K562 (cell line): ENCODE measurements around the gene MYPN. TPM values are rescaled to one million over a fixed set of nuclear protein-coding genes. Genes with fewer than 3 reads are reported as not detected.

Source experiments
- ATAC-seq: fragments of 200-7000 bp; cut with Tn5 transposase; 3 replicates; pipeline ENCODE4 v1.9.1; 2020; ENCODE audit warnings: moderate library complexity
- BruUV-seq: library from RNA; stranded (reverse); fragments of 400-500 nt; replicated peaks from 2 replicates; lab custom pipeline; 2021; lab: Mats Ljungman, UMichigan
- CTCF ChIA-PET: fragments of 300-600 bp; formaldehyde crosslinking; extraction: SDS; loops from one replicate; lab custom pipeline; 2021; ENCODE audit warnings: low intra/inter-chr PET ratio; lab: Yijun Ruan, JAX
- POLR2A ChIA-PET: fragments of 300-600, 350-650 bp; sonication (Branson Sonifier 250); formaldehyde crosslinking; extraction: SDS; loops from one replicate; lab custom pipeline; 2021; ENCODE audit warnings: antibody characterized with exemption, inconsistent platforms; lab: Yijun Ruan, JAX
- DNase-seq, 4 experiments: peaks; one replicate each; pipeline versions ENCODE4 v3.0.0 to v3.0.0-alpha.2; 2011 to 2018; ENCODE audit warnings: low spot score in 3 of 4, mixed read lengths in 3 of 4; ENCODE audit errors: extremely low read depth in 1 of 4
- FAIRE-seq: peaks from 2 replicates; lab custom pipeline; 2011; peaks lifted over from hg19 to GRCh38; lab: Jason Lieb, UNC
- H2AFZ ChIP-seq: 2 replicates; pipeline ENCODE4 v1.6.0; 2011; ENCODE audit warnings: low read depth, low read length, control low read depth, inconsistent platforms
- H3K27ac ChIP-seq: fragments of 200-600 bp; 3 replicates; pipeline ENCODE4 v1.8.0; 2011; ENCODE audit warnings: low read depth, mild to moderate bottlenecking, control low read depth, inconsistent platforms, low read length, moderate library complexity, mixed read lengths; ENCODE audit errors: extremely low read depth
- H3K27me3 ChIP-seq, 2 experiments: fragments of 300-600 bp in 1 of 2; 2 replicates in 1 of 2; 3 replicates in 1 of 2; pipeline versions ENCODE4 v1.6.0 to v1.8.0; 2011; ENCODE audit warnings: inconsistent platforms in 2 of 2, low read length in 2 of 2, mild to moderate bottlenecking in 1 of 2, mixed read lengths in 1 of 2, moderate library complexity in 1 of 2; ENCODE audit not compliant: control insufficient read depth in 2 of 2, insufficient read depth in 2 of 2
- H3K36me3 ChIP-seq: fragments of 300-600 bp; 3 replicates; pipeline ENCODE4 v1.8.0; 2011; ENCODE audit warnings: mild to moderate bottlenecking, low read length, inconsistent platforms; ENCODE audit not compliant: control insufficient read depth, insufficient read depth
- H3K4me1 ChIP-seq, 2 experiments: fragments of 200-600 bp in 1 of 2; replicated peaks in 1 of 2; 2 replicates in 1 of 2; 3 replicates in 1 of 2; pipeline versions ENCODE4 v1.5.1 to v1.8.0; 2011; ENCODE audit warnings: inconsistent platforms in 2 of 2, low read length in 2 of 2, mild to moderate bottlenecking in 1 of 2, mixed read lengths in 1 of 2, moderate library complexity in 1 of 2; ENCODE audit not compliant: control insufficient read depth in 2 of 2, insufficient read depth in 2 of 2
- H3K4me2 ChIP-seq: 2 replicates; pipeline ENCODE4 v1.6.1; 2011; ENCODE audit warnings: low read length, control low read depth, inconsistent platforms, mixed read lengths; ENCODE audit not compliant: insufficient read depth
- H3K4me3 ChIP-seq: fragments of 200-600 bp; sonication (generic), shearing (Covaris generic); 2 replicates; pipeline ENCODE4 v1.5.1; 2016; ENCODE audit warnings: control low read depth, inconsistent platforms
- H3K79me2 ChIP-seq: fragments of 200-600 bp; 3 replicates; pipeline ENCODE4 v1.8.0; 2011; ENCODE audit warnings: low read length, inconsistent platforms; ENCODE audit not compliant: control insufficient read depth, insufficient read depth
- H3K9ac ChIP-seq, 2 experiments: 2 replicates each; pipeline versions ENCODE4 v1.6.0 to v1.6.1; 2011; ENCODE audit warnings: low read depth in 2 of 2, low read length in 2 of 2, control low read depth in 1 of 2, inconsistent platforms in 1 of 2, mild to moderate bottlenecking in 1 of 2, mixed read lengths in 1 of 2; ENCODE audit not compliant: insufficient read depth in 1 of 2
- H3K9me1 ChIP-seq: one replicate; pipeline ENCODE4 v1.6.0; 2011; ENCODE audit warnings: inconsistent platforms, mild to moderate bottlenecking, low read length, moderate library complexity; ENCODE audit not compliant: control insufficient read depth, insufficient read depth
- H3K9me3 ChIP-seq: replicated peaks from 2 replicates; pipeline ENCODE4 v1.5.1; 2011; ENCODE audit warnings: low read depth, low read length, inconsistent platforms; ENCODE audit not compliant: control insufficient read depth, insufficient read depth
- H4K20me1 ChIP-seq: replicated peaks from 2 replicates; pipeline ENCODE4 v1.6.1; 2011; ENCODE audit warnings: low read length, inconsistent platforms, mixed read lengths; ENCODE audit not compliant: control insufficient read depth, insufficient read depth
- ADNP ChIP-seq: fragments of 200-800 bp; sonication (Bioruptor generic); IDR thresholded peaks from 2 replicates; pipeline ENCODE4 v1.6.1; 2016; ENCODE audit warnings: missing genetic modification characterization, missing compliant biosample characterization
- ATF7 ChIP-seq: fragments of 450-650 bp; IDR thresholded peaks from 2 replicates; pipeline ENCODE4 v1.7.1; 2014; ENCODE audit warnings: mild to moderate bottlenecking, moderate library complexity
- BCL6 ChIP-seq: fragments of 250-450 bp; sonication (Bioruptor Pico); IDR thresholded peaks from 2 replicates; pipeline ENCODE4 v1.4.0; 2020
- BRD9 ChIP-seq: fragments of 450-650 bp; IDR thresholded peaks from 2 replicates; pipeline ENCODE4 v1.6.1; 2018; ENCODE audit warnings: low read depth; ENCODE audit not compliant: partially characterized antibody
- CHCHD3 ChIP-seq: fragments of 250-450 bp; sonication (Bioruptor Pico); IDR thresholded peaks from 2 replicates; pipeline ENCODE4 v2.1.2; 2022; ENCODE audit warnings: mild to moderate bottlenecking
- GMEB1 ChIP-seq: fragments of 250-450 bp; sonication (Bioruptor Pico); IDR thresholded peaks from 2 replicates; pipeline ENCODE4 v1.4.0; 2020; ENCODE audit warnings: mild to moderate bottlenecking
- HNRNPH1 ChIP-seq: fragments of 200-400 bp; formaldehyde crosslinking; optimal IDR thresholded peaks from 2 replicates; pipeline ENCODE3; 2017; ENCODE audit warnings: low read depth, mild to moderate bottlenecking, low read length, moderate library complexity
- KAT8 ChIP-seq: fragments of 450-650 bp; IDR thresholded peaks from 2 replicates; pipeline ENCODE4 v1.6.1; 2016; ENCODE audit warnings: low read depth, mild to moderate bottlenecking
- RBFOX2 ChIP-seq: fragments of 200-400 bp; formaldehyde crosslinking; IDR thresholded peaks from 2 replicates; pipeline ENCODE4 v1.6.1; 2017; ENCODE audit warnings: low read depth, mild to moderate bottlenecking, low read length, moderate library complexity
- SMARCA5 ChIP-seq: fragments of 450-650 bp; IDR thresholded peaks from 2 replicates; pipeline ENCODE4 v1.6.1; 2016
- SREBF1 ChIP-seq: fragments of 150-350 bp; IDR thresholded peaks from 2 replicates; pipeline ENCODE4 v1.6.1; 2014; ENCODE audit warnings: antibody characterized with exemption, low read depth, low read length, borderline replicate concordance
- TAF9B ChIP-seq: fragments of 450-650 bp; IDR thresholded peaks from 2 replicates; pipeline ENCODE4 v1.6.1; 2018; ENCODE audit warnings: mild to moderate bottlenecking; ENCODE audit not compliant: partially characterized antibody
- TEAD4 ChIP-seq, 2 experiments: sonication (generic) in 1 of 2; formaldehyde crosslinking in 1 of 2; IDR thresholded peaks; 2 replicates each; pipeline versions ENCODE4 v1.6.1 to v1.8.0; 2012 to 2022; ENCODE audit warnings: borderline replicate concordance in 1 of 2, inconsistent platforms in 1 of 2, low read length in 1 of 2, mild to moderate bottlenecking in 1 of 2, missing genetic modification reagents in 1 of 2
- THRAP3 ChIP-seq: fragments of 450-650 bp; IDR thresholded peaks from 2 replicates; pipeline ENCODE4 v1.6.1; 2016; ENCODE audit warnings: mild to moderate bottlenecking, inconsistent platforms, borderline replicate concordance
- TOE1 ChIP-seq, 2 experiments: fragments of 450-650 bp in 1 of 2; sonication (generic) in 1 of 2; formaldehyde crosslinking in 1 of 2; IDR thresholded peaks; 2 replicates each; pipeline versions ENCODE4 v1.7.1 to v1.8.0; 2016 to 2022; ENCODE audit warnings: borderline replicate concordance in 2 of 2, mild to moderate bottlenecking in 2 of 2, antibody characterized with exemption in 1 of 2, inconsistent platforms in 1 of 2, low read depth in 1 of 2, missing genetic modification reagents in 1 of 2, moderate library complexity in 1 of 2
- ZNF224 ChIP-seq: sonication (generic); formaldehyde crosslinking; IDR thresholded peaks from 2 replicates; pipeline ENCODE4 v1.8.0; 2022; ENCODE audit warnings: mild to moderate bottlenecking, missing genetic modification reagents
- ZNF24 ChIP-seq: fragments of 450-650 bp; IDR thresholded peaks from 2 replicates; pipeline ENCODE4 v1.6.1; 2016
- ZNF263 ChIP-seq: sonication (generic); formaldehyde crosslinking; IDR thresholded peaks from 2 replicates; pipeline ENCODE4 v1.8.0; 2022; ENCODE audit warnings: mild to moderate bottlenecking, missing genetic modification reagents, borderline replicate concordance
- WGBS: fragments of 100-300 bp; shearing (Covaris generic); methylation state at CpG from one replicate; pipeline ENCODE4 v1.1.6; 2016; ENCODE audit warnings: low coverage, mixed read lengths; ENCODE audit not compliant: insufficient coverage; ENCODE audit errors: missing lambda C conversion rate; 5-methylcytosine and 5-hydroxymethylcytosine counted together
- in situ Hi-C: fragments of 300-500 bp; cut with MboI; formaldehyde crosslinking; loops from 4 replicates; pipeline ENCODE4 v1.15.0; 2018; ENCODE audit warnings: inconsistent platforms, mixed read lengths
- intact Hi-C: fragments of 100-400 bp; cut with micrococcal nuclease; formaldehyde crosslinking; loops from 2 replicates; pipeline ENCODE4 v1.14.2; 2022
- polyA plus RNA-seq, 8 experiments: library from polyadenylated mRNA; depleted of rRNA in 4 of 8; stranded (reverse) in 5 of 8; unstranded in 3 of 8; fragments of >200 nt; fragmentation: Nextera tagmentation in 2 of 8; fragmentation: Illumina TruSeq in 1 of 8; extraction: Ambion mirVana in 2 of 8; extraction: Trizol in 1 of 8; gene quantifications; 2 replicates each; pipeline versions ENCODE4 v1.2.1 to v1.2.3, GENCODE V29; 2011 to 2014; ENCODE audit warnings: inconsistent platforms in 1 of 8, missing spikeins in 1 of 8
- total RNA-seq, 7 experiments: library from RNA; depleted of rRNA in 6 of 7; stranded (reverse); fragments of >200 nt in 6 of 7; fragmentation: Illumina TruSeq in 2 of 7; extraction: Trizol in 2 of 7; gene quantifications; 2 replicates each; pipeline versions ENCODE4 v1.2.1 to v1.2.3, GENCODE V29; 2011 to 2021; ENCODE audit warnings: low replicate concordance in 1 of 7
- TF ChIP-seq, protein P1 (sequence below), 2 experiments: fragments of 150-350 bp in 1 of 2; IDR thresholded peaks; 2 replicates each; pipeline ENCODE4 v1.6.1; 2012 to 2016; ENCODE audit warnings: low read depth in 2 of 2, low read length in 2 of 2, mild to moderate bottlenecking in 1 of 2, moderate library complexity in 1 of 2

The MYPN gene
- total and polyA plus RNA-seq, 9 of the 15 experiments (the other 6 are each of a cell fraction or from before 2014, with no cell fraction given), result not detected

GRCh38 chr10:68084469-68084868 is 24.8 kb upstream of the MYPN start:
- H4K20me1 ChIP-seq, result no peaks in the 10 kb centered on the region
- no peaks in the 10 kb centered on the region for H3K36me3 ChIP-seq
- ATAC-seq (no peak), DNase-seq (no peak), FAIRE-seq (no peak)
- no peak overlapping the region for H2AFZ ChIP-seq
- BruUV-seq, result no TSS peak
- peaks cover 0 to 3% of the 10 kb centered on the region in 2 experiments; a peak in 2 of 5 replicates for H3K27me3 ChIP-seq
- H3K27ac ChIP-seq, result no peak overlapping the region
- WGBS, result 22% methylated on average over 4 of the region's 4 CpGs
- no peak overlapping the region for H3K4me2 ChIP-seq
- H3K79me2 ChIP-seq, result no peaks in the 10 kb centered on the region
- intact Hi-C loops (loop anchor here (5.0 kb wide), 1 partner anchor 73 kb away; no protein-coding TSS in a partner anchor), in situ Hi-C loops (no loop called here)
- ChIA-PET CTCF (no interaction called here), POLR2A (interaction anchor here (0.6 to 0.8 kb wide), 2 partner anchors 17 to 73 kb away, joined by 3 read pairs; no protein-coding TSS in a partner anchor)
- H3K9ac ChIP-seq, result no peak overlapping the region
- H3K4me3 ChIP-seq, result no peak overlapping the region
- H3K9me3 ChIP-seq, result no peaks in the 10 kb centered on the region
- no peaks in the 10 kb centered on the region for H3K4me1 ChIP-seq
- H3K9me1 ChIP-seq, result no peaks in the 10 kb centered on the region
- TF ChIP-seq CHCHD3, result no peak
- no peak for TF ChIP-seq ADNP (tag)
- TF ChIP-seq THRAP3, result no peak
- no peak for TF ChIP-seq BCL6 (CRISPR knock-in tag)
- no peak for TF ChIP-seq TOE1 (IDR thresholded peaks at IDR 0.05; ENCODE audit: borderline replicate concordance)
- TF ChIP-seq TOE1 (CRISPR knock-in tag; IDR thresholded peaks at IDR 0.05; ENCODE audit: borderline replicate concordance, low read depth), result no peak
- TF ChIP-seq HNRNPH1, result no peak
- TF ChIP-seq SMARCA5, result no peak
- no peak for TF ChIP-seq BRD9
- TF ChIP-seq ZNF224 (CRISPR knock-in tag), result no peak
- no peak for TF ChIP-seq TEAD4 (IDR thresholded peaks at IDR 0.05; ENCODE audit: low read length)
- TF ChIP-seq TEAD4 (CRISPR knock-in tag; IDR thresholded peaks at IDR 0.05; ENCODE audit: borderline replicate concordance), result no peak
- no peak for TF ChIP-seq TAF9B
- no peak for TF ChIP-seq KAT8
- TF ChIP-seq ZNF24, result no peak
- TF ChIP-seq, protein P1, sequence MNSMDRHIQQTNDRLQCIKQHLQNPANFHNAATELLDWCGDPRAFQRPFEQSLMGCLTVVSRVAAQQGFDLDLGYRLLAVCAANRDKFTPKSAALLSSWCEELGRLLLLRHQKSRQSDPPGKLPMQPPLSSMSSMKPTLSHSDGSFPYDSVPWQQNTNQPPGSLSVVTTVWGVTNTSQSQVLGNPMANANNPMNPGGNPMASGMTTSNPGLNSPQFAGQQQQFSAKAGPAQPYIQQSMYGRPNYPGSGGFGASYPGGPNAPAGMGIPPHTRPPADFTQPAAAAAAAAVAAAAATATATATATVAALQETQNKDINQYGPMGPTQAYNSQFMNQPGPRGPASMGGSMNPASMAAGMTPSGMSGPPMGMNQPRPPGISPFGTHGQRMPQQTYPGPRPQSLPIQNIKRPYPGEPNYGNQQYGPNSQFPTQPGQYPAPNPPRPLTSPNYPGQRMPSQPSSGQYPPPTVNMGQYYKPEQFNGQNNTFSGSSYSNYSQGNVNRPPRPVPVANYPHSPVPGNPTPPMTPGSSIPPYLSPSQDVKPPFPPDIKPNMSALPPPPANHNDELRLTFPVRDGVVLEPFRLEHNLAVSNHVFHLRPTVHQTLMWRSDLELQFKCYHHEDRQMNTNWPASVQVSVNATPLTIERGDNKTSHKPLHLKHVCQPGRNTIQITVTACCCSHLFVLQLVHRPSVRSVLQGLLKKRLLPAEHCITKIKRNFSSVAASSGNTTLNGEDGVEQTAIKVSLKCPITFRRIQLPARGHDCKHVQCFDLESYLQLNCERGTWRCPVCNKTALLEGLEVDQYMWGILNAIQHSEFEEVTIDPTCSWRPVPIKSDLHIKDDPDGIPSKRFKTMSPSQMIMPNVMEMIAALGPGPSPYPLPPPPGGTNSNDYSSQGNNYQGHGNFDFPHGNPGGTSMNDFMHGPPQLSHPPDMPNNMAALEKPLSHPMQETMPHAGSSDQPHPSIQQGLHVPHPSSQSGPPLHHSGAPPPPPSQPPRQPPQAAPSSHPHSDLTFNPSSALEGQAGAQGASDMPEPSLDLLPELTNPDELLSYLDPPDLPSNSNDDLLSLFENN (IDR thresholded peaks at IDR 0.05; ENCODE audit: low read depth in 2 of 2, low read length in 2 of 2), result no peak
- TF ChIP-seq RBFOX2, result no peak
- TF ChIP-seq ATF7, result no peak
- no peak for TF ChIP-seq ZNF263 (CRISPR knock-in tag)
- TF ChIP-seq GMEB1 (CRISPR knock-in tag), result no peak
- no peak for TF ChIP-seq SREBF1
